Neuronal stem cell (in vitro differentiated cells): Measurements from ENCODE around the gene ROR1.

Source experiments
- DNase-seq: peaks from one replicate; pipeline ENCODE4 v3.0.0-alpha.2; 2013; ENCODE audit warnings: low spot score
- H2AFZ ChIP-seq: one replicate; pipeline ENCODE4 v1.6.1; 2013; ENCODE audit warnings: mild to moderate bottlenecking, low read length, inconsistent platforms
- H2AK5ac ChIP-seq: 2 replicates; pipeline ENCODE4 v1.6.1; 2013; ENCODE audit warnings: low read depth, mild to moderate bottlenecking, inconsistent platforms, low read length, moderate library complexity, mixed read lengths
- H2BK120ac ChIP-seq: 2 replicates; pipeline ENCODE4 v1.6.1; 2013; ENCODE audit warnings: low read depth, mild to moderate bottlenecking, inconsistent platforms, low read length, moderate library complexity, mixed read lengths
- H2BK12ac ChIP-seq: one replicate; pipeline ENCODE4 v1.6.1; 2013; ENCODE audit warnings: low read length, inconsistent platforms
- H2BK15ac ChIP-seq: 2 replicates; pipeline ENCODE4 v1.6.1; 2013; ENCODE audit warnings: mild to moderate bottlenecking, low read length, inconsistent platforms, mixed read lengths
- H2BK5ac ChIP-seq: one replicate; pipeline ENCODE4 v1.6.1; 2013; ENCODE audit warnings: inconsistent platforms, mild to moderate bottlenecking, low read length, moderate library complexity
- H3K14ac ChIP-seq: one replicate; pipeline ENCODE4 v1.6.1; 2013; ENCODE audit warnings: low read length, inconsistent platforms
- H3K18ac ChIP-seq: 2 replicates; pipeline ENCODE4 v1.6.1; 2013; ENCODE audit warnings: low read length, inconsistent platforms
- H3K23ac ChIP-seq: 2 replicates; pipeline ENCODE4 v1.6.1; 2013; ENCODE audit warnings: low read depth, mild to moderate bottlenecking, mixed read lengths, low read length, inconsistent platforms; ENCODE audit not compliant: poor library complexity
- H3K27ac ChIP-seq: replicated peaks from 3 replicates; pipeline ENCODE4 v1.5.1; 2013; ENCODE audit warnings: low read length, inconsistent platforms
- H3K27me3 ChIP-seq, 3 experiments: 2 replicates each; pipeline ENCODE4 v1.6.1; 2013; ENCODE audit warnings: low read length in 3 of 3, mild to moderate bottlenecking in 2 of 3, inconsistent platforms in 1 of 3, low read depth in 1 of 3, mixed read lengths in 1 of 3, moderate library complexity in 1 of 3; ENCODE audit not compliant: control insufficient read depth in 3 of 3, insufficient read depth in 3 of 3
- H3K36me3 ChIP-seq, 2 donors: replicated peaks in 1 of 2; 2 replicates each; pipeline ENCODE4 v1.6.1; 2013; ENCODE audit warnings: low read length in 2 of 2; ENCODE audit not compliant: control insufficient read depth in 2 of 2, insufficient read depth in 2 of 2
- H3K4ac ChIP-seq: 2 replicates; pipeline ENCODE4 v1.6.1; 2013; ENCODE audit warnings: inconsistent platforms, mild to moderate bottlenecking, low read length, moderate library complexity
- H3K4me1 ChIP-seq, 2 donors: 1 replicate in 1 of 2; 2 replicates in 1 of 2; pipeline ENCODE4 v1.6.1; 2013; ENCODE audit warnings: low read length in 2 of 2, low read depth in 1 of 2; ENCODE audit not compliant: control insufficient read depth in 2 of 2, insufficient read depth in 1 of 2
- H3K4me2 ChIP-seq: one replicate; pipeline ENCODE4 v1.6.1; 2013; ENCODE audit warnings: mild to moderate bottlenecking, low read length, inconsistent platforms; ENCODE audit not compliant: insufficient read depth, poor library complexity, severe bottlenecking
- H3K4me3 ChIP-seq, 2 donors: 2 replicates each; pipeline ENCODE4 v1.5.1; 2013; ENCODE audit warnings: low read length in 2 of 2, mild to moderate bottlenecking in 2 of 2, inconsistent platforms in 1 of 2, moderate library complexity in 1 of 2
- H3K79me1 ChIP-seq: one replicate; pipeline ENCODE4 v1.6.1; 2013; ENCODE audit warnings: low read depth, mild to moderate bottlenecking, inconsistent platforms, low read length, moderate library complexity
- H3K9ac ChIP-seq: one replicate; pipeline ENCODE4 v1.6.1; 2013; ENCODE audit warnings: mild to moderate bottlenecking, low read depth, low read length, inconsistent platforms; ENCODE audit not compliant: poor library complexity
- H3K9me3 ChIP-seq, 2 donors: replicated peaks in 1 of 2; 2 replicates each; pipeline versions ENCODE3 to v1.6.1; 2013; ENCODE audit warnings: low read length in 2 of 2, mild to moderate bottlenecking in 2 of 2, inconsistent platforms in 1 of 2, low read depth in 1 of 2, mixed read lengths in 1 of 2, moderate library complexity in 1 of 2; ENCODE audit not compliant: control insufficient read depth in 2 of 2, insufficient read depth in 1 of 2
- H4K8ac ChIP-seq: one replicate; pipeline ENCODE4 v1.6.1; 2013; ENCODE audit warnings: low read depth, mild to moderate bottlenecking, inconsistent platforms, low read length, moderate library complexity
- H4K91ac ChIP-seq: one replicate; pipeline ENCODE4 v1.6.1; 2013; ENCODE audit warnings: low read length, low read depth, mild to moderate bottlenecking, inconsistent platforms; ENCODE audit not compliant: poor library complexity
- WGBS, 2 donors: extraction: QIAGEN DNeasy Blood & Tissue Kit; methylation state at CpG; one replicate each; pipeline ENCODE4 v1.1.7; 2013; ENCODE audit warnings: missing lambda C conversion rate in 2 of 2, mixed read lengths in 1 of 2; ENCODE audit not compliant: insufficient read length in 2 of 2, insufficient replicate concordance in 1 of 2; ENCODE audit errors: extremely low coverage in 2 of 2; 5-methylcytosine and 5-hydroxymethylcytosine counted together

ROR1 gene

GRCh38 chr1:64049900-64050540 is 276.2 kb downstream of the ROR1 start:
- Histone ChIP-seq H2AK5ac (no peak overlapping the region), H2AFZ (no peak overlapping the region), H3K9me3 (no peaks in the 10 kb centered on the region), H3K79me1 (no peaks in the 10 kb centered on the region), H4K91ac (no peak overlapping the region), H3K9ac (no peak overlapping the region), H3K4me3 (no peak overlapping the region), H2BK5ac (no peak overlapping the region), H3K4ac (no peak overlapping the region), H2BK15ac (no peak overlapping the region), H4K8ac (no peak overlapping the region), H2BK12ac (no peak overlapping the region), H3K36me3 (no peaks in the 10 kb centered on the region), H2BK120ac (no peak overlapping the region), H3K18ac (no peak overlapping the region), H3K4me1 (peaks cover 5 to 8% of the 10 kb centered on the region in 2 donors), H3K14ac (no peak overlapping the region), H3K27ac (no peak overlapping the region), H3K27me3 (no peaks in the 10 kb centered on the region), H3K23ac (no peak overlapping the region), H3K4me2 (no peak overlapping the region)
- WGBS, 2 donors, result no CpG with 5 or more reads among the region's 9 CpGs
- no peak for DNase-seq

GRCh38 chr1:64050601-64051000 is 276.8 kb downstream of the ROR1 start:
- no peak overlapping the region for H3K23ac ChIP-seq
- H3K27ac ChIP-seq, result no peak overlapping the region
- H2AFZ ChIP-seq, result no peak overlapping the region
- no peak overlapping the region for H3K4me3 ChIP-seq
- no peak overlapping the region for H4K91ac ChIP-seq
- no peaks in the 10 kb centered on the region for H3K27me3 ChIP-seq
- H2BK12ac ChIP-seq, result no peak overlapping the region
- no peak overlapping the region for H2BK120ac ChIP-seq
- H3K79me1 ChIP-seq, result no peaks in the 10 kb centered on the region
- H2AK5ac ChIP-seq, result no peak overlapping the region
- H3K9me3 ChIP-seq, result no peaks in the 10 kb centered on the region
- H2BK15ac ChIP-seq, result no peak overlapping the region
- no peak for DNase-seq
- H3K4me2 ChIP-seq, result no peak overlapping the region
- H2BK5ac ChIP-seq, result no peak overlapping the region
- no peak overlapping the region for H4K8ac ChIP-seq
- peaks cover 5 to 8% of the 10 kb centered on the region in 2 donors for H3K4me1 ChIP-seq
- H3K9ac ChIP-seq, result no peak overlapping the region
- no peak overlapping the region for H3K14ac ChIP-seq
- no peak overlapping the region for H3K18ac ChIP-seq
- no CpG with 5 or more reads among the region's 2 CpGs for WGBS, 2 donors
- H3K36me3 ChIP-seq, result no peaks in the 10 kb centered on the region
- no peak overlapping the region for H3K4ac ChIP-seq

- Histone ChIP-seq H3K9me3 (no peaks in the 10 kb centered on the region), H3K36me3 (no peaks in the 10 kb centered on the region), H3K18ac (no peak overlapping the region), H4K8ac (no peak overlapping the region), H2BK12ac (no peak overlapping the region), H3K27me3 (no peaks in the 10 kb centered on the region), H2AK5ac (no peak overlapping the region), H3K23ac (no peak overlapping the region), H3K9ac (no peak overlapping the region), H3K4me1 (peaks cover 0 to 2% of the 10 kb centered on the region in 2 donors), H3K27ac (no peak overlapping the region), H3K4ac (no peak overlapping the region), H3K79me1 (no peaks in the 10 kb centered on the region), H2BK120ac (no peak overlapping the region), H2BK15ac (no peak overlapping the region), H3K4me2 (no peak overlapping the region), H2AFZ (no peak overlapping the region), H4K91ac (no peak overlapping the region), H2BK5ac (no peak overlapping the region), H3K14ac (no peak overlapping the region), H3K4me3 (no peak overlapping the region)
- DNase-seq, result no peak
Measured at GRCh38 chr1:64051796-64052195, 278.0 kb downstream of the ROR1 start.

GRCh38 chr1:64052777-64053176 is 279.0 kb downstream of the ROR1 start:
- Histone ChIP-seq H2AK5ac (no peak overlapping the region), H2BK5ac (no peak overlapping the region)

More at GRCh38 chr1:64052777-64053176, 279.0 kb downstream of the ROR1 start:
- Histone ChIP-seq H3K27ac (no peak overlapping the region), H2BK12ac (no peak overlapping the region), H4K91ac (no peak overlapping the region), H3K4me1 (no peaks in the 10 kb centered on the region), H3K4me2 (no peak overlapping the region), H3K4ac (no peak overlapping the region), H3K23ac (no peak overlapping the region), H3K9ac (no peak overlapping the region), H3K14ac (no peak overlapping the region), H2BK15ac (no peak overlapping the region), H2BK120ac (no peak overlapping the region), H3K36me3 (no peaks in the 10 kb centered on the region), H3K9me3 (no peaks in the 10 kb centered on the region), H3K27me3 (no peaks in the 10 kb centered on the region), H3K4me3 (no peak overlapping the region), H4K8ac (no peak overlapping the region), H3K79me1 (no peaks in the 10 kb centered on the region), H2AFZ (no peak overlapping the region), H3K18ac (no peak overlapping the region)
- DNase-seq, result no peak
- no CpG with 5 or more reads among the region's 1 CpG for WGBS, 2 donors
